NCI-H446 treated with DMSO at 0.1 percent for 48 hours (cell line): ENCODE measurements around the gene OR5P2.
"Not testable (repeated sequence)": the region's sequence is repeated elsewhere in the genome, so short reads cannot be mapped to it uniquely, and the experiment has no call there.

Experiments used
- DNase-seq: peaks from one replicate; lab custom pipeline; 2025; lab: John Stamatoyannopoulos, UW

OR5P2 gene

DNA sequence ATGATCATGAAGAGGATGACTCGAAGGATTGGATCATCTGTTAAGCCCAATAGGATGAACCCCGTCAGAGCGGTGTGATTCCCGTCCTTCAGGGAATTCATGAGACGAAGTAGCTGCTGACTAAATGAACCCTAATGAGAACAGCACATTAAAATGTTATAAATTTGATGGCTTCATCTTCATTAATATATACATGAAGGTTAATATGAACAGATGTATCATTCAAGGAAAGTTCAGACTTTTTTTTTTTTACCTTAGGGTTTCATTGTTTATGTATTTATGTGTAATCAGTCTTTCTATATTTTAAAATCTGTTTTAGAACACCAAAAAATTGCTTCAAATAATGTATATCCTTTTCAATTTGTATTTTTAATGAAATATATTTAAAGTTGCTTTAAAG, at the start of gene OR5P2:
TSS of gene OR5P2 (minus strand) at position 101 of the 400 bp plus-strand sequence. CDS start at position 101, 0 bp downstream.
- no peak for DNase-seq

DNA sequence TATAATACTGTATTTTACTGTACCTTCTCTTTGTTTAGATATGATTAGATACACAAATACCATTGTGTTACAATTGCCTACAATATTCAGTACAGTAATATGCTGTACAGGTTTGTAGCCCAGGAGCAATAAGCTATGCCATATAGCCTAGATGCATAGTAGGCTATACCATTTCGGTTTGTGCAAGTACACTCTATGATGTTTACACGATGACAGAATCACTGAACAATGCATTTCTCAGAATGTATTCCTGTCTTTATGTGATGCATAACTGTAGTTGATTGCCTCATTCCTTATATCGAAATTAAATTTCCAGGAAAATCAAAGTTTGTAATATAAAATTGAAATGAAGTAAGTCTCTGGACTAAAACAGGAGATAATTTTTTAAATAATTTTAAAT, 49.3 kb upstream of the OR5P2 start:
- no peak for DNase-seq

- DNase-seq, result no peak
Observed at GRCh38 chr11:7844986-7845385, 48.2 kb upstream of the OR5P2 start.

GRCh38 chr11:7844521-7844920, 47.8 kb upstream of the OR5P2 start:
- no peak for DNase-seq

DNA sequence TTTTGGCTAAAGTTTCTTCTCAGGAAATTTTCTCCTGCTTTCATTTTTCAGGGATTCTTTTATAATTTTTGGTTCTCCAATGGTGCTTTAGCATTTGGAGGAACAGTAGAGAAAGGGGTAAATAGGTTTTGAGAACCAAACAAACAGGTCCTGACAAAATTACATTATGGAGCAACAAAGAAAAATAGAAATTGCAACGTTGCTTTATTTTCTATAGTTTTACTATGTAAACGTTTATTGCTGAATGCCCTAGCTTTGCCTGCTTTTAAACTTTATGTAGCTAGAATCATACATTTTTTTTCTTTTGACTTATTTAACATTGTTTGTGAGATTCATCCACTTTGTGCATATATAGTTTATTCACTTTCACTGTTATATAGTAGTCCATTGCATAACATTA, 43.8 kb upstream of the OR5P2 start:
- no peak for DNase-seq

DNA sequence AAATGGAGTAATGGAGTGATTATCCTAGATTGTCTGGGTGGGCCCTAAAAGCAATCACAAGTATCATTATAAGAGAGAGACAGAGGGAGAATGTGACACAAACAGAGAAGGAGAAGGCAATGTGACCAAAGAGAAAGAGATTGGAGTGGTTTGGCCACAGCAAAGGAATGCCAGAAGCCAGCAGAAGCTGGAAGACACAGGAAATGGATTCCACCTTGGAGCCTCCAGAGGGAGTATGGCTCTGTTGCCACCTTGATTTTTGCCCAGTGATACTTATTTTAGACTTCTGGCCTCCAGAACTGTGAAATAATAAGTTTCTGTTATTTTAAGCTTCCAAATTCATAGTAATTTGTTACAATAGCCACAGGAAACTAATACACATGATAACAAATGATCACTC, 36.8 kb upstream of the OR5P2 start:
- DNase-seq, result no peak

DNA sequence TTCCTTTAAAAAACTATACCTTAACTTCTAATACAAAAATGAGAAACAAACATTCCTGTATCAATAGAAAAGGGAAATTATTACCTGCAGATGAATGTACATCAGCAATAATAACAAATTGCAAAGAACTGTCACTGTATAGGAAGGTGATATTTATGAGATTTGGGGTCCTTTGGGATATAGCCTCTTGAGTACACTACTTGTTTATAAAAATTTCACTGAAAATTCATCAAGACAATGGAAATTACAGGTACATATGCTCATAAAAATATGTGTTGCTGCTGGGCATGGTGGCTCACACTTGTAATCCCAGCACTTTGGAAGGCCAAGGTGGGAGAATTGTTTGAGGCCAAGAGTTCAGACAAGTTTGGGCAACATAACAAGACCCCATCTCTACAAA, 34.0 kb upstream of the OR5P2 start, which contains the start of gene OR5P3:
TSS of gene OR5P3 (minus strand) at position 101 of the 400 bp plus-strand sequence.
- DNase-seq, result no peak

DNA sequence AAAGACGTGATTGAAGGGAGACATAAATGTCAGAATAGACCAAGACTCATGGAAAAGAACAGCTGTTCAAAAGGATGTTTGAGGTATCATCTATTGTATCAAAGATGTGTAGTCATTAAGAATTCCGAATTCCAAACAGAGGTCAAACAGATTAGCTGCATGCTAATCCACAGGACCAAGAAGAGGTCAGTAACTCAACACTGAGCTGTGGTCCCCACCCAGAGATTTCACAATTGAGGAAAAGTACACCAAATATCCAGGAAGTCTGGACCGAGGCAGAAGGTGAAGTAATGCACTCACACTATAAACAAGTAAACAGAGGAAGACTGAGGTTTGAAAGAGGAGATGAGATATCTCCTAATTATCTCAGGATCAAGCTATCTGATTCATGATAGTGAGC, 29.6 kb upstream of the OR5P2 start:
- no peak for DNase-seq

DNA sequence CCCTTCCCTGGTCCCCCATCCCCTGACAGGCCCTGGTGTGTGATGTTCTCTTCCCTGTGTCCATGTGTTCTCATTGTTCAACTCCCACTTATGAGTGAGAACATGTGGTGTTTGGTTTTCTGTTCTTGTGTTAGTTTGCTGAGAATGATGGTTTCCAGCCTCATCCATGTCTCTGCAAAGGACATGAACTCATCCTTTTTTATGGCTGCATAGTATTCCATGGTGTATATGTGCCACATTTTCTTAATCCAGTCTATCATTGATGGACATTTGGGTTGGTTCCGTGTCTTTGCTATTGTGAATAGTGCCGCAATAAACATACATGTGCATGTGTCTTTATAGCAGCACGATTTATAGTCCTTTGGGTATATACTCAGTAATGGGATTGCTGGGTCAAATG, 23.7 kb upstream of the OR5P2 start:
- not testable (repeated sequence) for DNase-seq

DNA sequence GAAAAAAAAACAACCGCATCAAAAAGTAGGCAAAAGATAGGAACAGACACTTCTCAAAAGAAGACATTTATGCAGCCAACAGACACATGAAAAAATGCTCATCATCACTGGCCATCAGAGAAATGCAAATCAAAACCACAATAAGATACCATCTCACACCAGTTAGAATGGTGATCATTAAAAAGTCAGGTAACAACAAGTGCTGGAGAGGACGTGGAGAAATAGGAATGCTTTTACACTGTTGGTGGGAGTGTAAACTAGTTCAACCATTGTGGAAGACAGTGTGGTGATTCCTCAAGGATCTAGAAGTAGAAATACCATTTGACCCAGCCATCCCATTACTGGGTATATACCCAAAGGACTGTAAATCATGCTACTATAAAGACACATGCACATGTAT, 18.2 kb upstream of the OR5P2 start:
- DNase-seq, result not testable (repeated sequence)

DNA sequence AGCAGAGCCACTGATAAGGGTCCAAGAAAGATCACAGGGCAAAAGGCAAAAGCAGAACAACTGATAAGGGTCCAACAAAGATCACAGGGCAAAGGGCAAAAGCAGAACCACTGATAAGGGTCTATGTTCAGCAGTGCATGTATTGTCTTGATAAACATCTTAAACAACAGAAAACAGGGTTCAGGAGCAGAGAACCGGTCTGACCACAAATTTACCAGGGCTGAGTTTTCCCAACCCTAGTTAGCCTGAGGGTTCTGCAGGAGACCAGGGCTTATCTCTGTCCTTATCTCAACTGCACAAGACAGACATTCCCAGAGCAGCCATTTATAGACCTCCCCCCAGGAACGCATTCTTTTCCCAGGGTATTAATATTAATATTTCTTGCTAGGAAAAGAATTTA, 13.6 kb upstream of the OR5P2 start:
- DNase-seq, result not testable (repeated sequence)

DNA sequence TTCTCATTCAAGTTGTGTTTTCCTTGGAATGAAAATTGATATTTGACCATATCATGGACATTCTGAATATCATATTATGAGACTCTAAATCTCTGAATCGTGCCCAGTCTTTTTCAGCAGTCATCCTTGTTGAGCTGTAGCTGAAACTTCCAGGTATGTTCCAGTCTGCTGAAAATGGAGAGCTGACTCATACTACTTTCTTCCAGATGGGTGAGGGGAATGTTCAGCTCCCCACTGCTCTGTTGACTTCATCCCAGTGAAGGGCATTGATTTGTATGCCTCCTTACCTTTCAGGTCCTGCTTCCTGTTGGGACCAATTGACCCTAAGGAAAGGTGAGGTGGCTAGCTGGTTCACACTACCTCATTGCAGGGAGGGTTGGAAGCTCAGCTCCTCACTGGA, 3.5 kb downstream of the OR5P2 start:
- DNase-seq, result no peak

- no peak for DNase-seq
Observed at GRCh38 chr11:7787239-7787638, 9.5 kb downstream of the OR5P2 start.

DNA sequence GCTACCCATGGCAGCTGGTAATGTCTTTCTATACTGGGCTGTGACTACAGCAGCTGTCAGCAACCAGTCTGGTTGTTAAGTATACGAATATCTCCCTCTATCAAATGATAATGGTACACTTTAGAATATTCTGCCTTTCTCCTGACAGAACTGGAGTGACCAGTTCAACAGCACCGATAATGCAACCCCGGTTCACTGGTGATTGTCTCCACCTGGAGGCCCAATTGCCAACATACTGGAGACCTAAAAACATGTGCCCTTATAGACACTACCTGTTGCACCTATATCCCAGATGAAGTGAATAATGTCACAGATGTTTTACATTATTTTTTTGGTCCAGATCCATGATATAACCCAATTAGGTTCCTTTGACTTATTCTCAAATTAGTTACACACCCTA, 21.1 kb downstream of the OR5P2 start:
- DNase-seq, result no peak

DNA sequence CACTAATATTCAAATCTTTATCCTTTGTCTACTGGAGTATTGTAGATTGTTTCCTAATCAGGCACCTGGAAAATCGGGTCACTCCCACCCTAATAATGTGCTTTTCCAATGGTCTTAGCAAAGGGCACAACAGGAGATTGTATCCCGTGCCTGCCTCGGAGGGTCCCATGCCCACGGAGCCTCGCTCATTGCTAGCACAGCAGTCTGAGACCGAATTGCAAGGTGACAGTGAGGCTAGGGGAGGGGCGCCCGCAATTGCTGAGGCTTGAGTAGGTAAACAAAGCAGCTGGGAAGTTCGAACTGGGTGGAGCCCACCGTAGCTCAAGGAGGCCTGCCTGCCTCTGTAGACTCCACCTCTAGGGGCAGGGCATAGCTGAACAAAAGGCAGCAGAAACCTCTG, 32.4 kb downstream of the OR5P2 start:
- DNase-seq, result not testable (repeated sequence)

GRCh38 chr11:7759010-7759409, 37.7 kb downstream of the OR5P2 start:
- no peak for DNase-seq

- DNase-seq, result no peak
Observed at GRCh38 chr11:7749456-7749855, 47.3 kb downstream of the OR5P2 start.
